ENCODE results near the gene GLIS1. TPM values are rescaled to one million over a fixed set of nuclear protein-coding genes. Genes with fewer than 3 reads are reported as not detected.

The GLIS1 gene
- total and polyA plus RNA-seq, 2 of the 8 experiments (the other 6 are each of a cell fraction or from before 2014, with no cell fraction given): 0.15 to 0.22 TPM

- TF ChIP-seq CHD7 (IDR thresholded peaks at IDR 0.05; ENCODE audit: insufficient replicate concordance, low read length): no peak
- TF ChIP-seq RAD21 (IDR thresholded peaks at IDR 0.05 in 1 of 2, conservative IDR thresholded peaks at IDR 0.05 in 1 of 2; ENCODE audit: low read depth in 2 of 2, low read length in 2 of 2): no peak
- TF ChIP-seq RBBP5 (IDR thresholded peaks at IDR 0.05; ENCODE audit: borderline replicate concordance, low read depth, low read length): no peak
- TF ChIP-seq PHF8 (conservative IDR thresholded peaks at IDR 0.05; ENCODE audit: low read depth, low read length): no peak
- TF ChIP-seq HDAC2 (IDR thresholded peaks at IDR 0.05; ENCODE audit: borderline replicate concordance in 1 of 2, low read depth in 2 of 2, low read length in 2 of 2): no peak
- no peak for TF ChIP-seq CBX5 (IDR thresholded peaks at IDR 0.05; ENCODE audit: low read depth, low read length)
These were observed 218.5 kb downstream of the GLIS1 start (continued) for GRCh38 chr1:53520481-53520880.

Data from H1 (cell line).